Pancreas (tissue), 10 donors: ENCODE measurements around the gene PTPN14. TPM values are rescaled to one million over a fixed set of nuclear protein-coding genes. Genes with fewer than 3 reads are reported as not detected.
"Not testable (repeated sequence)": the region's sequence is repeated elsewhere in the genome, so short reads cannot be mapped to it uniquely, and the experiment has no call there.

Experiments
- ATAC-seq, 4 donors: fragments of 200-7000 bp; cut with Tn5 transposase; one replicate each; pipeline versions ENCODE4 v1.8.0 to v1.9.1; 2020; ENCODE audit warnings: mild to moderate bottlenecking in 4 of 4, moderate library complexity in 4 of 4
- DNase-seq, 6 donors: peaks; one replicate each; pipeline ENCODE4 v3.0.0-alpha.2; 2020
- FAIRE-seq: peaks from 2 replicates; lab custom pipeline; 2012; peaks lifted over from hg19 to GRCh38; lab: Jason Lieb, UNC
- H3K27ac ChIP-seq, 4 donors: fragments of 200-600 bp; sonication (generic); 1 replicate in 3 of 4; 2 replicates in 1 of 4; pipeline versions ENCODE4 v1.5.0 to v1.8.0; 2020
- H3K27me3 ChIP-seq, 4 donors: fragments of 200-600 bp; one replicate each; pipeline ENCODE4 v1.8.0; 2021
- H3K36me3 ChIP-seq, 3 donors: fragments of 200-600 bp; sonication (generic) in 1 of 3; one replicate each; pipeline versions ENCODE4 v1.5.0 to v1.8.0; 2020 to 2021
- H3K4me1 ChIP-seq, 3 donors: fragments of 200-600 bp; one replicate each; pipeline ENCODE4 v1.8.0; 2021
- H3K4me3 ChIP-seq, 4 donors: fragments of 200-600 bp; sonication (generic) in 2 of 4; one replicate each; pipeline versions ENCODE4 v1.5.0 to v1.8.0; 2020 to 2021
- H3K9me3 ChIP-seq, 4 donors: fragments of 200-600 bp; one replicate each; pipeline ENCODE4 v1.8.0; 2021
- CTCF ChIP-seq, 4 donors: fragments of 200-600 bp; sonication (generic) in 3 of 4; IDR thresholded peaks; one replicate each; pipeline versions ENCODE4 v1.5.0 to v1.8.0; 2021; ENCODE audit warnings: antibody characterized with exemption in 4 of 4
- WGBS, 2 donors: extraction: QIAGEN DNeasy Blood & Tissue Kit; methylation state at CpG; one replicate each; pipeline ENCODE4 v1.1.7; 2013; 5-methylcytosine and 5-hydroxymethylcytosine counted together
- intact Hi-C, 3 donors: fragments of 100-400 bp; cut with DNase I; formaldehyde crosslinking; loops; one replicate each; pipeline versions ENCODE4 v1.11.1 to v1.14.2; 2022
- polyA plus RNA-seq, 2 donors: library from polyadenylated mRNA; stranded (reverse); fragments of 200-250 nt; gene quantifications; one replicate each; pipeline ENCODE4 v1.2.3, GENCODE V29; 2013
- total RNA-seq, 6 donors: library from RNA; stranded (reverse); fragmentation: NEBNext Ultra II Directional in 4 of 6; extraction: Animal tissue kit (Norgen Biotek cat#: 25700) in 4 of 6; gene quantifications; one replicate each; pipeline versions ENCODE4 v1.2.1 to v1.2.4, GENCODE V29; 2021 to 2023
- donor health status: healthy with polysubstance abuse.
- donor health status: DM: no; HTN: no; CAD: no; lungs with moderate emphysema.
- donor health status: DM: no; HTN: no; CAD: no.
- donor health status: control.
- donor health status: control.
- donor health status: Bipolar disorder and iron deficiency.
- donor health status: DM: yes; HTN: yes; CAD: no.
- donor health status: DM: no; HTN: no; CAD: no.
- donor health status: DM: no; HTN: no; CAD: no.
- donor health status: DM: yes; HTN: yes; CAD: no.

Gene PTPN14
- total and polyA plus RNA-seq, 8 donors = 1.9 to 17.5 (median 11.5) TPM

- Histone ChIP-seq H3K27ac (no peak overlapping the region), H3K9me3 (no peaks in the 10 kb centered on the region), H3K36me3 (peaks cover 0 to 6% (median 0%) of the 10 kb centered on the region in 3 donors), H3K4me1 (peaks cover 0 to 7% (median 0%) of the 10 kb centered on the region in 3 donors), H3K27me3 (no peaks in the 10 kb centered on the region), H3K4me3 (no peak overlapping the region)
- no peak for DNase-seq
- no peak for FAIRE-seq
- ATAC-seq = no peak
- 98 to 99% methylated on average over 6 of the region's 6 CpGs for WGBS, 2 donors
- intact Hi-C loops = no loop called here
- no peak for TF ChIP-seq CTCF (IDR thresholded peaks at IDR 0.05)
Observed at GRCh38 chr1:214398490-214398889, 152.9 kb downstream of the PTPN14 start.

GRCh38 chr1:214397497-214397896 lies 153.9 kb downstream of the PTPN14 start:
- WGBS, 2 donors = 21 to 69% methylated on average over 2 of the region's 2 CpGs
- intact Hi-C loops = no loop called here
- Histone ChIP-seq H3K27ac (peak overlapping the region in 1 of 4 donors; percentile 23), H3K4me3 (no peak overlapping the region), H3K9me3 (no peaks in the 10 kb centered on the region), H3K27me3 (no peaks in the 10 kb centered on the region), H3K36me3 (peaks cover 0 to 12% (median 0%) of the 10 kb centered on the region in 3 donors), H3K4me1 (peaks cover 0 to 7% (median 0%) of the 10 kb centered on the region in 3 donors)
- TF ChIP-seq CTCF (IDR thresholded peaks at IDR 0.05) = no peak
- FAIRE-seq (no peak), DNase-seq (no peak), ATAC-seq (peak; percentile 43 to 86 (median 74))

GRCh38 chr1:214396330-214396729 lies 155.1 kb downstream of the PTPN14 start:
- intact Hi-C loops = no loop called here
- Histone ChIP-seq H3K4me3 (no peak overlapping the region), H3K4me1 (peaks cover 0 to 7% (median 0%) of the 10 kb centered on the region in 3 donors), H3K36me3 (peaks cover 0 to 9% (median 0%) of the 10 kb centered on the region in 3 donors), H3K27me3 (no peaks in the 10 kb centered on the region), H3K27ac (no peak overlapping the region), H3K9me3 (no peaks in the 10 kb centered on the region)
- DNase-seq = no peak
- ATAC-seq = no peak
- WGBS, 2 donors = 76 to 87% methylated on average over 3 of the region's 3 CpGs
- no peak for FAIRE-seq
- TF ChIP-seq CTCF (IDR thresholded peaks at IDR 0.05) = no peak

- H3K4me3 ChIP-seq, ATAC-seq, H3K27me3 ChIP-seq, DNase-seq, H3K36me3 ChIP-seq, H3K9me3 ChIP-seq, H3K27ac ChIP-seq, intact Hi-C loops, FAIRE-seq, H3K4me1 ChIP-seq: not testable (repeated sequence)
- 81 to 86% methylated on average over 5 of the region's 5 CpGs for WGBS, 2 donors
Observed at GRCh38 chr1:214394569-214394968, 156.8 kb downstream of the PTPN14 start.

GRCh38 chr1:214393086-214393485 lies 158.3 kb downstream of the PTPN14 start:
- Histone ChIP-seq H3K4me3 (no peak overlapping the region), H3K27me3 (no peaks in the 10 kb centered on the region), H3K36me3 (peaks cover 0 to 7% (median 0%) of the 10 kb centered on the region in 3 donors), H3K9me3 (no peaks in the 10 kb centered on the region), H3K27ac (no peak overlapping the region), H3K4me1 (peaks cover 0 to 7% (median 0%) of the 10 kb centered on the region in 3 donors)
- FAIRE-seq = no peak
- ATAC-seq = no peak
- intact Hi-C loops = no loop called here
- TF ChIP-seq CTCF (IDR thresholded peaks at IDR 0.05) = no peak
- no peak for DNase-seq
- WGBS, 2 donors = 85 to 90% methylated on average over 12 of the region's 12 CpGs
